GM18519 (cell line): ENCODE measurements around the gene TPSD1.
"Not testable (repeated sequence)": the region's sequence is repeated elsewhere in the genome, so short reads cannot be mapped to it uniquely, and the experiment has no call there.

Source experiments
- ATAC-seq: cut with Tn5 transposase; IDR thresholded peaks from one replicate; pipeline ENCODE4 v1.9.1; 2021; ENCODE audit warnings: mild to moderate bottlenecking, moderate library complexity; ENCODE audit not compliant: unreplicated experiment, low FRiP score

The TPSD1 gene

DNA sequence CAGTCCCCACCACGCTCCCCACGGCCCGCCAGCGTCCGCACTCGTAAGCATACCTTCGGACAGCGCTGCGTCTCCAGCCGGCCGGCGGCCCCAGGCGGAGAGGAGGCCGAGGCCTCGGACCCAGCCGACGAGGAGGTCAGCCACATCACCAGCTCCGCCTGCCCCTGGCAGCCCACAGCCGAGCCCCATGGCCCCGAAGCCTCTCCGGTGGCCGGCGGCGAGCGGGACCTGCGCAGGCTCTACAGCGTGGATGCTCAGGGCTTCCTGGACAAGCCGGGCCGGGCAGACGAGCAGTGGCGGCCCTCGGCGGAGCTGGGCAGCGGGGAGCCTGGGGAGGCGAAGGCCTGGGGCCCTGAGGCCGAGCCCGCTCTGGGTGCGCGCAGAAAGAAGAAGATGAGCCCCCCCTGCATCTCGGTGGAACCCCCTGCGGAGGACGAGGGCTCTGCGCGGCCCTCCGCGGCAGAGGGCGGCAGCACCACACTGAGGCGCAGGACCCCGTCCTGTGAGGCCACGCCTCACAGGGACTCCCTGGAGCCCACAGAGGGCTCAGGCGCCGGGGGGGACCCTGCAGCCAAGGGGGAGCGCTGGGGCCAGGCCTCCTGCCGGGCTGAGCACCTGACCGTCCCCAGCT, 35.7 kb upstream of the TPSD1 start:
- no peak for ATAC-seq

DNA sequence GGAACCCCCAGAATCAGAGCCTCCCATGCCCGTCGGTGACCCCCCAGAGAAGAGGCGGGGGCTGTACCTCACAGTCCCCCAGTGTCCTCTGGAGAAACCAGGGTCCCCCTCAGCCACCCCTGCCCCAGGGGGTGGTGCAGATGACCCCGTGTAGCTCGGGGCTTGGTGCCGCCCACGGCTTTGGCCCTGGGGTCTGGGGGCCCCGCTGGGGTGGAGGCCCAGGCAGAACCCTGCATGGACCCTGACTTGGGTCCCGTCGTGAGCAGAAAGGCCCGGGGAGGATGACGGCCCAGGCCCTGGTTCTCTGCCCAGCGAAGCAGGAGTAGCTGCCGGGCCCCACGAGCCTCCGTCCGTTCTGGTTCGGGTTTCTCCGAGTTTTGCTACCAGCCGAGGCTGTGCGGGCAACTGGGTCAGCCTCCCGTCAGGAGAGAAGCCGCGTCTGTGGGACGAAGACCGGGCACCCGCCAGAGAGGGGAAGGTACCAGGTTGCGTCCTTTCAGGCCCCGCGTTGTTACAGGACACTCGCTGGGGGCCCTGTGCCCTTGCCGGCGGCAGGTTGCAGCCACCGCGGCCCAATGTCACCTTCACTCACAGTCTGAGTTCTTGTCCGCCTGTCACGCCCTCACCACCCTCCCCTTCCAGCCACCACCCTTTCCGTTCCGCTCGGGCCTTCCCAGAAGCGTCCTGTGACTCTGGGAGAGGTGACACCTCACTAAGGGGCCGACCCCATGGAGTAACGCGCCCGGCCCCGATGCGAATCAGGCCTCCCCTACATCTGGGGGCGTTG, 34.8 kb upstream of the TPSD1 start:
- ATAC-seq, result no peak

GRCh38 chr16:1221628-1222552, 34.0 kb upstream of the TPSD1 start:
- ATAC-seq, result no peak

GRCh38 chr16:1222553-1223354, 33.1 kb upstream of the TPSD1 start:
- ATAC-seq, result no peak

GRCh38 chr16:1223355-1224214, 32.3 kb upstream of the TPSD1 start:
- no peak for ATAC-seq

- no peak for ATAC-seq
These were observed 31.3 kb upstream of the TPSD1 start for GRCh38 chr16:1224558-1224957.

GRCh38 chr16:1225051-1225451, 30.8 kb upstream of the TPSD1 start, which contains the start of gene TPSG1:
TSS of gene TPSG1 (minus strand) at chr16:1225268. CDS start at chr16:1225252, 16 bp downstream.
- ATAC-seq, result no peak

- not testable (repeated sequence) for ATAC-seq
These were observed 30.0 kb upstream of the TPSD1 start for GRCh38 chr16:1225728-1226311.

DNA sequence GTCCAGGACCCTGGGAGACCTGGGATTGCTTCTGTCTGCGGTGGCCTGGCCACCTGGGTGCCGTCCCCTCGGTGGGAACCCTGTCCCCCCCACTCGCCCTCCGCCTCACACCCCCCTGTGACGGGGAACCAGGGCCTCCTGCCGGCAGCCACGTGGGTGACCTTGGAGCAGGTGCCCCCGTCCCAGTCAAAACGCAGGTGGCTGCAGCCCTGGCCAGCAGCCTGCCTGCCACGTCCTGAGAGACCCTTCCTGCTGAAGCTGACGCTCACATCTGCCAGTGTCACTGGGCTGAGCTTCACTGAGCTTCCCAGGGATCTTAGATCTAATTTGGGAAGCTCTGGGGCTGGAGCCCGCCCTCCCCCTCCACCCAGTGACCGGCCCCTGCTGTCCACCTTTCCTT, 29.2 kb upstream of the TPSD1 start:
- ATAC-seq, result not testable (repeated sequence)

DNA sequence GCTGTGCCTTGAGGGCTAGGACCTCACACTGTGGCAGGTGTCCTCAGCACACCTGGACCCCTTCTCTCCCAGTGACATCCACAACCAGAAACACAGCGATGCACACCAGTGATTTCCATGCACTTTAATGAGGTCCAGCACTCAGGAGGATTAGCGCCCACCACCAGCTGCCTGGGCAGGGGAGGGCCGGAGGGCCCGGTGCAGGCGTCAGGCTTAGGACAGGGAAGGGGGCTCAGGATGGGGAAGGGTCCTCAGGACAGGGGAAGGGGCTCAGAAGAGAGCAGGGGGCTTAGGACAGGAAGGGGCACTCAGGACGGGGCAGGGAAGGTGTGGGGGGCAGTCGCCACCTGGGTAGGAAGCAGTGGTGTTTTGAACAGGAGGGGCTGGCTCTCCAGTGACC, 27.6 kb upstream of the TPSD1 start:
- not testable (repeated sequence) for ATAC-seq

GRCh38 chr16:1229476-1229875, 26.4 kb upstream of the TPSD1 start:
- not testable (repeated sequence) for ATAC-seq

DNA sequence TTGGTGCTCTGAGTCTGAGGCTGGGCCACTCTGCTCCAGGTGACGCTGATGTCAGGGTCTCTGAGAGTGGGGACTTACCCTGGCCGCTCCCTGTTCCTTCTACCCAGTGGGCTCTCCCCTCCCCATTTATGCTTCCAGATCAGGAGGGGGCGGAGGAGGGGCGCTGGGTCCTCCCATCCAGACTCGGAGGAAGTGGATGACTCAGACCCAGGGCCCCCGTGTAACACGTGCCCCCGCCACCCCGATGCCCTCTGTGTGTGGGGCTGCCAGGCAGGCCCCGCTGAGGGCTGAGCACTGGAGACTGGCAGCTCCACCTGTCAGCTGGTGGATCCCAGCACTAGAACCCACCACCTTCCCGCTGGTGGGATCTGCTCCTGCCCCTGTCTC, 25.8 kb upstream of the TPSD1 start, which contains the start of gene TPSB2:
Gene TPSB2, minus strand, starts transcription at position 101 of the 387 bp plus-strand sequence. CDS start 233 bp downstream, outside the sequence.
- not testable (repeated sequence) for ATAC-seq

DNA sequence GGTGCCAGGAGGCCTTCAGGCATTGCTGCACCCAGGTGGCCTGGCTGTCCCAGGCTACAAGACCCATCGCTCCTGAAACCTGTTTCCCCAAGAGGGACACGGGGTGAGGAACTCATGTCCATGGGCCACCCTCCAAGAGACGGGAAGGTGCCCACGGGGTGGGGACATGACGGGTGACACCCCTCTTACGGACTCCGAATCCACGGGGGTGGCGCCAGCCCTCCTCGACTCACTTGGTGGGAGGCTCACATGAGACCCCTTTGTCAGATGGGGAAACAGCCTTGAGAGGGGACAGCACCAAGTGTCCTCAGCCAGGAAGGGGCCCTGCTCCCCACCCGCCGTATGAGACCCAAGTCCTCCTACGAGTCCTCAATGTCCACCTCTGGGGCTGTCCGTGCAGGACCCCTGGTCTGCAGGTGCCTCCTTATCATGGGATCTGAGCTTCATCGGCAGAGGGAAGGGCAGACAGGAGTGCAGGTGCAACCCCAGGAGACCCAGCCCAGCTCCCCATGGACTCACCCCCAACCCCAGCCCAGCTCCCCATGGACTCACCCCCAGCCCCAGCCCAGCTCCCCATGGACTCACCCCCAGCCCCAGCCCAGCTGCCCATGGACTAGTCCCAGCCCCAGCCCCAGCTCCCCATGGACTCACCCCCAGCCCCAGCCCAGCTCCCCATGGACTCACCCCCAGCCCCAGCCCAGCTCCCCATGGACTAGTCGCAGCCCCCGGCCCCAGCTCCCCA, 25.2 kb upstream of the TPSD1 start:
- not testable (repeated sequence) for ATAC-seq

GRCh38 chr16:1231301-1231700, 24.6 kb upstream of the TPSD1 start:
- not testable (repeated sequence) for ATAC-seq

DNA sequence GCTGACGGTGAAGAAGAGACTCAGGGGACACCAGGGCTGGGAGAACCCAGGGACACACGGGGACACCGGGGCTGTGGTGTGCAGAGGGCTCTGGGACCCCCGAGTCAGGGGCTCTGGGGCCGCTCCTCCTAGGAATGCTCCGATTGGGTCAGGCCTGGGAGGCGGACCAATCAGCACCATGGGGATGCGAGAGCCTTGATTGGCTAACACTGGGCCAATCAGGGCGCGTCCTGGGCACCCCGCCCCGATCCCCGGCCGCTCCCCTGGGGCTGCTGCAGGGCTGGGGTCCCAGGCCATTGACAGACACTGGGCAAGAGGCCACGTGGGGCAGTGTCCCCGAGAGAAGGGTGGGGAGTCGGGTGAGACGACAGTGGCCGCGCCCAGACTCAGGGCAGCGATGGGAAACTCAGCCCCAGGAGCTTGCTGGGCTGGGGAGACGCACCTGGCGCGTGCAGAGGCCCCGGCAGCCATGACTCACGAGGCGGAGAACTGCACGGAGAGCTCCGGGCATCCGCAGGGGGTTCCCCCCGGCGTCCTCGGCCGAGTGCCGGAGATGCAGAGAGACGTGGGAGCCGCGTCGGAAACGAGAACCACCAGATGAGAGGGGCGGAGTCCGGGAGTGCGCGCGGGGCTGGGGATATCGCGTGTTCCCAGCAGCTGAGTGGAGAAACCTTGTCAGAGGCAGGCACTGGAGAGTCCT, 23.7 kb upstream of the TPSD1 start:
- not testable (repeated sequence) for ATAC-seq

- ATAC-seq, result not testable (repeated sequence)
These were observed 19.2 kb upstream of the TPSD1 start for GRCh38 chr16:1236659-1237058.

- no peak for ATAC-seq
These were observed 17.9 kb upstream of the TPSD1 start for GRCh38 chr16:1237990-1238389.
